HG02973 (cell line): ENCODE results near the gene BAK1.

ENCODE experiments used
- ATAC-seq: cut with Tn5 transposase; IDR thresholded peaks from one replicate; pipeline ENCODE4 v1.9.1; 2021; ENCODE audit warnings: moderate library complexity; ENCODE audit not compliant: unreplicated experiment

BAK1 gene

GRCh38 chr6:33579828-33580714, at the start of gene BAK1:
Gene BAK1, minus strand, starts transcription at chr6:33580276. Its CDS starts 2,672 bp downstream, at chr6:33577604.
- peak; percentile 88 for ATAC-seq

GRCh38 chr6:33628401-33628964, 48.4 kb upstream of the BAK1 start:
- no peak for ATAC-seq

GRCh38 chr6:33627876-33628275, 47.8 kb upstream of the BAK1 start:
- no peak for ATAC-seq

GRCh38 chr6:33624856-33625255, 44.8 kb upstream of the BAK1 start:
- ATAC-seq = no peak

DNA sequence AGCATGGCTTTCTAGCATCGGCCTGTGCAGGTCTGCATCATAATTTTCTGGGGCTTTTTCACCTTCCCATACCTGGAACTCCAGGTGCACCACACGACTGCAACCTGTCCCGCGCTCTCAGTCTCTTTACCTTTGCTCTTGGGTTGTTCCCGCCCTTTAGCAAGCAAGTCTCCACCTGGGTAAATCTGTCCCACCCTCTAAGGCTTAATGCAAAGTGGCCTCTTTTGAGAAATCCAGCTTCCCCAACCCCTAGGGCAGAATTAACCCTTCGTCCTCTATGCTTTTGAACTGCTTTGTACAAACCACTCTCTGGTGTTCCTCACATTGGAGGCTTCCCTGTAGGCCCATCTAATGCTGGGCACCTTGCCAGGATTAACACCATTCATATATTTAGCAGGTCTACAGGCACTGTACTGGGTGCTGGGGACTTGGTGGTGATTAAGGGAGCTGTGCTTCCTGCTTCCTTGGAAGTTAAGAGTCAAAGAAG, 43.9 kb upstream of the BAK1 start:
- ATAC-seq = no peak

DNA sequence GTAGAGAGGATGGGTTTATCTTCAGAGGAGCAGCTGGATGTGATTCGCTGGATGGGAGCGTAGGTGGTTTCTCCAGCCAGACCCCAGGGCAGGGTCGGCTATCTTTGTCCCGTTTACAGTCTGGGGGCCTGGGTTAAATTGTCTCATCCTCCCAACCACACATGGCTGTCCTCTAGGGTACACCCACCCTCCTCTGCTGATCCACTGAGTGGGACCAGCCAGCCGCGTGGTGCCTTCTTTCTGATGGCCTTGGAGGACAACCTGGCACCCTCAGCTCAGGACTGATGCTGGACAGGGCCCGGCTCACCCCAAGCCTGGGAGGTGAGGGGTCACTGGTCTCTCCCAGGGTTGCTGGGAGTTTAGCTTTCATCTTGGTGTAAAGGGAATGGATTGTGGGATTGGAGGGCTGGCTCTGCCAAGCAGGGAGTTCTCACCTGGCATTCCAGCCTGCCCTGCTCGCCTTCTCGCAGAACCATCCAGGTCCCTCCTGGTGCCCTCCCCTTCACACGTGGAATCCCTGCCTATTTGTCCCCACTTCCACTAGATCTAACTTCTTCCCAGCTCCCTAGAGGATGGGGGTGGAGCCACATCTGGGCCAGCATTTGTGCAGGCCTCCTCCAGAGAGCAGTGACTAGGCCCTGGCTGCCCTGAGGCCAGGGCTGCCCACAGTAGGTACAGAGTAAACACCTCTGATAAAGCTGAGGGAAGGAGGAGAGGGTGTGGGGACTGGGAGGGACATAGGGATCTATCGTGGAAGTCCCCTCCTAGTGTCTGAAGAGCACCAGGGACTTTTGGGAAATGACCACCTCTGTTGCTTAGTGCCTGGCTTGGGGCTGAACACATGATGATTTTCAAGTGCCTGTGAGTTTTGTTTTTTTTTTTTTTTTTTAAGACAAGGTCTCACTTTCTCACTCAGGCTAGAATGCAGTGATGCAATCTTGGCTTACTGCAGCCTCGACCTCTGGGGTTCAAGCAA, 42.7 kb upstream of the BAK1 start:
- ATAC-seq = no peak

DNA sequence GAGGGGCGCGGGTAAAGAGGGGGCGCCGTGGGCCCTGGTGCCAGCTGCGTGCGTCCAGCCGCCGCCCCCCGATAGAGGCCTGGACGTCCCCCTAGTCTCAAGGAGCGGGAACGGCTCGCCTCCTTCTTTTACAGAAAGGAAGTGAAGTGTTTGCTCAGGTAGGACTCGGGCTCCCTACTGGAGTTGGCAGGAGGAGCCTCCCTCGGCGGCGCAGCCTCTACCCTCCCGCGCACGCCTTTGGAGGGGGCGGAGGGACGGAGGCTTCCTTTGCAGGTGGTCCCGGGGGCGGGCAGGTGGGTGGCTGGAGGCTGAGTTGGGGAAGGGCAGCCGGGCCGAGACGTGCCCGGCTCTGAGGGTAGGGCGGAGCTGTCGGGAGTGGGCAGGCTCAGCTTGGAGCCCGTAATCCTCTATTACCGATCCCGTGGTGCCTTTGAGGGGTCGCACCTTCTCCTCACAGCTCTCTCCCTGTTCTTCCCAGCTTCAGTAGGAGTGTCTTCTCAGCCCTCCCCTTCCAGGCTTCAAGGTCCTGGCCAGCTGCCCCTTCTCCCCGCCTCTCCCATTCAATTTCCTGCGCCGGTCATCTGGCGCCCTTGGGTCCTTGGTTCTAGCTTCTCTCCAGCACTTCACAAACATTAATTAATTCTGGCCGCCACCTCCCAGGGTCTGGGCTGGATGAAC, 41.8 kb upstream of the BAK1 start:
- peak; percentile 21 for ATAC-seq

DNA sequence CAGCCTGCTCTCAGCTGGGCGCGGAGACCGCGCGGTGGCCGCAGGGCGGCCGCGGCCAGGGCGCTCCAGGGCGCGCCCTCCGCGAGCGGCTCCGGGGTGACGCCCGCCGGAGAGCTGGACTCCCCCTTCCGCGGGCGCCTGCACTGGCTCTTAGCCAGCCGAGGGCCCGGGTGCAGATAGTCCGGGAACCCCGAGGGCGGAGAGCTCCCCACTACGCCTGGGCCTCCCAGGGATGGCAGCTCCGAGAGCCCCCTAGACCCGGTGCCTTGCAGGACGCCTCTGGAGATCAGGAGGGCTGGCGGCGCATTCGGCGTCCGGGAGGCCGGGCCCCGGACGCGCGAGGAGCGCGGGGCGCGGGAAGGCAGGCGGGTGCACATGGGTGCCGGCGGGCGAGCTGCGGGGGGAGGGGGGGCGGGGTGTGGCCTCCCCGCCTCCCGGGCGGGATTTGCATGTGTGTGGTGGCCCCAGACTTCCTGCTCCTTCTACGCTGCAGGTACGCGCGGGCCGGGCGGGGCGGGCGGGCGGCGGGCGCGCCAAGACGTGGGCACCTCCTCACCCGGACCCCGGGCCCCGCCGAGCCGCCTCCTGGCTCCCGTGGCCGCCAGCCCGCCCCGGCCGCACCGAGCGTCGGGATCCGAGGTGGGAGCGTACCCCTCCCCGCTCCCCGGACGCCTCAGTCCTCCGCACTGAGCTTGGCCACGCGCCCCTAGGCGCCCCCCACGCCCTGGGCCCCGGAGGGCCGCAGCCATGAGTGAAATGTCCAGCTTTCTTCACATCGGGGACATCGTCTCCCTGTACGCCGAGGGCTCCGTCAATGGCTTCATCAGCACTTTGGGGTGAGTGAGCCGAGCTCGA, 41.0 kb upstream of the BAK1 start, which contains the start of gene ITPR3:
ITPR3 (plus strand) TSS at position 467 of the 855 bp plus-strand sequence; CDS start at position 748, 281 bp downstream.
- ATAC-seq = peak; percentile 52

- no peak for ATAC-seq
Measured at GRCh38 chr6:33620158-33620855, 40.2 kb upstream of the BAK1 start.

DNA sequence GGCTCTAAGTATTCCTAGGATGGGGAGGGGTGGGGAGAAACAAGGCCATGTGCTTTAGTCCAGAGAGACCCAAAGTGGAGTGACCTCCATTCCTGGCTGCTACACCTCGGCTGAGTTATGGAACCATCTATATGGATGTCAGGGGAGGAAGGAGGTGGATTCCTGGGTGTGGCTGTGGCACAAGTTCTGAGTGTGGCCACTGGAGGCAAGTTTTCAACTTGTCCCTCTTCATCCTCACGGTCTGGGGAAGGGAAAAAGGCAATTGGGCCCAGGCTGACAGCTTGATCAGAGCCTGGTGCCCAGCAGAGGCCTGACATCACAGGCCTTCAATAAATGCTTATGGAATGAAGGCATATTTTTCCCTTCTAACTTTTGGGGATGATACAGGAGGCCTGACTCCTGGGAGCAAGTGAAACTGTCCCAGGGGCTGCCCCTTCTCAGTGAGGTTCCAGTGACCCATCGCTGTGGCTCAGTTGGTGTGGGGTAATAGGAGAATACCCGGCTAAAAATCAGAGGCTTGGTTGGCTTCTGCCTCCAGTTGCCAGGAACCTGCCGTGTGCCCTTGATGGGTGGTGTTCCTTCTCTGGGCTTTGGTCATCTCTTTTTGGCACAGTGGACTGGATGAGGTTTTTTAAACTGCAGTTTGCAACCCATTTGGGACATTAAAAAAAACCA, 39.2 kb upstream of the BAK1 start:
- no peak for ATAC-seq

DNA sequence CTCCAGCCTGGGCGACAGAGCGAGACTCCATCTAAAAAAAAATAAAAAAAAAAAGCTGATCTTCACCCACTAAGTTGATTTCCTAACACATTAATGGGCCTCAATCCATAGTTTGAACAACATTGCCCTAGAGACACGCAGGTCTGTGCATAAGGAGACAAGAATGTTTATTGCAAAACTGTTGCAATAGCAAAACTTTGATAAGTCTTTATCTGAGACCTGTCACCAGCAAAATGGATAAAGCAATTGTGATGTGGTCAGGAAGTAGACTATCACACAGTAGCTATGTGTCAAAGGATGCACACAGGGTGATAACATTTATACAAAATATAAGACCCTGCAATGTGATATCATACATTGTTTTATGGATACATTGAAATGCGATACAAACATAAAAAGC, 36.8 kb upstream of the BAK1 start:
- no peak for ATAC-seq

- ATAC-seq = no peak
Measured at GRCh38 chr6:33616113-33616512, 36.0 kb upstream of the BAK1 start.

- ATAC-seq = no peak
Measured at GRCh38 chr6:33613795-33614168, 33.7 kb upstream of the BAK1 start.

GRCh38 chr6:33613146-33613794, 33.2 kb upstream of the BAK1 start:
- ATAC-seq = no peak

GRCh38 chr6:33610779-33611732, 31.0 kb upstream of the BAK1 start:
- no peak for ATAC-seq

- ATAC-seq = no peak
Measured at GRCh38 chr6:33610067-33610466, 30.0 kb upstream of the BAK1 start.

DNA sequence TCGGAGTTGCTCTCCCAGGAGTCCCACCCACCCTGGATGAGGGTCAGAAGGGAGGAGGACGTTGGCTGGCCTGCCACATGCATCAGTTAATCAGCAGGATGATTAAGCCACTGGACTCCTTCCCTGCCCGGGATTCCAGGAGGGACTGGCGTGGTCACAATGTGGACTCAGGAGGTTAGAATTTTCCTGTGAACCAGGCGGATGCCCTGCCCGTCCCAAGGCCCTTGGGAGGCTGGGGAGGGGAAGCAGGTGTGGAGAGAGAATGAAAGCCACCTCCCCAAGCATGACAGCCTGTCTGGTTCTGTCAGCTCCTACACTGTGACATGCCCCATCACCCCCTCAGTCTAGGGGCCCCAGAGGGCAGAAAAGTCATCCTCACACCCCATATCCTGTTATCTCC, 29.5 kb upstream of the BAK1 start:
- no peak for ATAC-seq
